Measurements from ENCODE around the gene DENR.
A peak's percentile ranks its signal among the peaks of the same experiment; 100 is the strongest.
"Not testable (repeated sequence)": the region's sequence is repeated elsewhere in the genome, so short reads cannot be mapped to it uniquely, and the experiment has no call there.

The DENR gene, protein sequence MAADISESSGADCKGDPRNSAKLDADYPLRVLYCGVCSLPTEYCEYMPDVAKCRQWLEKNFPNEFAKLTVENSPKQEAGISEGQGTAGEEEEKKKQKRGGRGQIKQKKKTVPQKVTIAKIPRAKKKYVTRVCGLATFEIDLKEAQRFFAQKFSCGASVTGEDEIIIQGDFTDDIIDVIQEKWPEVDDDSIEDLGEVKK

DNA sequence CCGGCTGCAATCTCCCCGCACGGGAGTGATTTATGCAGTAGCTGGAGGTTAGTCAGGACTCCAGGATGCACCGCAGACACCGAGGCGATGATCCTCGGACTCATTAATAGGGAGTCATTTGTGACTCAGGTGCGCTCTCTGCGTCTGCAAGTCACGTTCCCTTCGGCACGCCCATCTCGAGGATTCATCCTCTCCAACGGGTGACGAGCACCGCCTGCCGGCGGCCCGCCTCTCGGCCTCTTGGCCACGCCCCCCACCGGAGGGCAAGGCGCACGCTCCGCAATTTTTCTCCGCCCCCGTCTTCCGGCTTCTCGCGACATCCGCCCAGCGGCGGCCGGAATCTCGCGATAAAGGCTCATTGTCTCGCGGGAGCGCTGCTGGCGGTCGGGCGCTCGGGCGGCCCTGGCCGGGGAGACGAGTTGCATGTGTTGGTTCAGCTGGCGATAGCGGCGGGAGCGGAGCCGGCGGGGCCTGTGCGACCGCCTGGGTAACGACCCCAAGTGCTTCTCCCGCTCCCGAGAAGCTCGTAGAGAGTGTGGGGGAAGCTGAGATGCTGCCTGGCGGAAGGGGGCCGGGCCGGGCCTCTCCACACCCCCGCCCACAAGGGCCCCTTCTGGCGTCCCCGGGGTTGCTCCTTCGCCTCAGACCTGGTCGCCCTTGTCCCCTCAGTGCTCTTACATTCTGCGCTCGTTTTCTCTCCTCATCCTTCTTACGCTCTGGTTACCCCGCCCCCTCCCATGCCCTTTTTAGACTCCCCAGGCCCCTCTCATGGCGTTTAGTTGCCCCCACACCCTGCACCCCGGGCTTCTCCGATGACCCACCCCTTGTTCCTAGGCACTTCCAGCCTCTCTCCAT lies at the start of gene DENR:
DENR (plus strand) TSS at position 361 of the 855 bp plus-strand sequence. CDS start 878 bp downstream, outside the sequence.
- DNase-seq = peak; percentile 98

DNA sequence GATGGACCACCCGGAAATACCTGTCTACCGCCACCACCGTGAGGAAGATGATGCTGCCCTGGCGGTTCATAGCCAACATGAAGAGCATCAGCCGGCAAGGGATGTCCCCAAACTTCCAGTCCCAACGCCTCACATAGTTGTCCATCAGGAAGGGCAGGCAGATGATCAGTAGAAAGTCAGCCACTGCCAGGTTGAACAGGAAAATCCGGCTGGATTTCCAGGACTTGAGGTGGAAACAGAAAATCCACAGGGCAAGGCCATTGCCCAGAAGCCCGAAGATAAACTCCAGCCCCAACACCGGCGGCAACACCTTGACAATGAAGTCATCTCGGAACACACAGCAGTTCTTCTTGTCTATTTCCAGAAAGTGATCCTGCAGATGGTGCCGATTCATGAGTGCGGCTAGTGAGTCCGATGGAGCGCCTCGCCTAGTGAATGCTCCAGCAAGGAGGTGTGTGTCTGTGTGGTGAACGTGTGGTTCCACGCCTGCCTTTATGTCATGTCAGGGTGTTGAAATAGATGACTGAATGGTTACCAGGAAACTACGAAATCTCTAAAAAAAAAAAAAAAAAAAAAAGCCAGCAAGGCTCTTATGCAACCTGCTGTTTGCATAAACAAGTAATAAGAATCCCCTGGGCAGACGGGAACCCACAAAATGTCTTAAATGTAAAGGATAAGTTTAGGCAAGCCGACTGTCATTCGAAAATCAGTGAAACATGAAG lies 49.6 kb upstream of the DENR start, which contains the start of gene HCAR2:
HCAR2 (minus strand) TSS at position 468 of the 722 bp plus-strand sequence; CDS start at position 394, 74 bp downstream.
- peak; percentile 61 for DNase-seq

DNA sequence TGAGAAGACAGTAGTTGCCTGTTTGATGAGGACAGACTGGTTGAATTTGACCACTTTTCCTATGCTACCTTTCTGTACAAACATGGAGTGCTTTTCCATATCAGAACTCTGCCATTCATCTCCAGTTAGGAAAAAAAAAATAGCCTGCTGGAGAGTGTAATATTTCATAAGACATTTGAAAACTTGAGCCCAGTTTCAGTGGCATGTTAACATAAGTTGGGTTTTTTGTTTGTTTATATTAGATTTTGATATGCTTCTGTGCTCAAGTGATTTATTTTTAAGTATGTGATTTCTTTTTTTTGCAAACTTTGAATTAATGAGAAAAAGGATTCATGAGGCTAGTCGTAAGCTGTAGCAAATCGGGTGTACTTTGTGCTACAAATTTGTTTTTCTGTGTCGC lies 48.8 kb upstream of the DENR start:
- not testable (repeated sequence) for DNase-seq

DNA sequence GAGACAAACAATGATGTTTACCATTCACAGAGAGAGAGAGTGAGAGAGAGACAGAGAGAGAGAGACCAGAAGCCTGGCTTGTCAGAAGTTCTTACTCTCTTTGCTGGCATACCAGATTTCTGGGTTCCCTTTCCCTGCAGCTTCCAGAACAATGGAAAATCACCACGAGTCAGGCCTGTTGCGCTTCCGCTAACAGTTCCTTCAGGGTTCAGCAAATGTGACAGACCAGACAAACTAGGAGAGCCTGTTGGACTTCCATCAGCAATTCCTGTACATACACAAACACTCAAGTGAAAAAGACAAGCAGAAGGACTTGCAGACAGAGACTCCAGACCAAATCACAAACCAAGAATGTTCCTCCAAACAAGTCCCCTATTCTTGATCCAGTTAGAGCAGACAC lies 43.3 kb upstream of the DENR start:
- not testable (repeated sequence) for DNase-seq

DNA sequence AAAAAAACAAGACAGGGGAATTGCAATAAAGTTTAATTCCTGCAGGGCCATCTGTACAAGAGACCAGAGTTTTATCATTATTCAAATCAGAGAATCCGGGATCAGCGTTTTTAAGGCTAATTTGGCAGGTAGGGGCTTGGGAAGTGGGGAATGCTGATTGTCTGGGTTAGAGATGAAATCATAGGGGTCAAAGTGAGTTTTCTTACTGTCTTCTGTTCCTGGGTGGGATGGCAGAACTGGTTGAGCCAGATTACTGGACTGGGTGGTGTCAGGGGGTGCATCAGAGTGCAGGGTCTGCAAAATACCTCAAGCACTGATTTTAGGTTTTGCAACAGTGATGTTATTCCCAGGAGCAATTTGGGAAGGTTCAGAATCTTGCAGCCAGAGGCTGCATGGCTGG lies 42.3 kb upstream of the DENR start:
- DNase-seq = not testable (repeated sequence)

DNA sequence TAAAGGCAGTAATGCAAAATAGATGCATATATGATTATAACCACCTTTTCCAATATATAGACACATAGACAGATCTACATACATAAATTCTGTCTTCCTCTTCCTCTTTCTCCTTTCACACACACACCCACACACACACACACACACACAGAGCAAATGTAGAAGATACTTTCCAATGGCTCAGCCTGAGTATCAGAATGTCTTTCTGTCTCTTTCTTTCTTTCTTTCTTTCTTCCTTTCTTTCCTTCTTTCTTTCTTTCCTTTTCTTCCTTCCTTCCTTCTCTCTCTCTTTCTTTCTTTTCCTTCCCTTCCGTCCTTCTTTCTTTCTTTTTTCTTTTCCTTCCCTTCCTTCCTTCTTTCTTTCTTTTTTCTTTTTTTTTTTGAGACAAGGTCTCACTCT lies 41.4 kb upstream of the DENR start:
- DNase-seq = peak; percentile 29

DNA sequence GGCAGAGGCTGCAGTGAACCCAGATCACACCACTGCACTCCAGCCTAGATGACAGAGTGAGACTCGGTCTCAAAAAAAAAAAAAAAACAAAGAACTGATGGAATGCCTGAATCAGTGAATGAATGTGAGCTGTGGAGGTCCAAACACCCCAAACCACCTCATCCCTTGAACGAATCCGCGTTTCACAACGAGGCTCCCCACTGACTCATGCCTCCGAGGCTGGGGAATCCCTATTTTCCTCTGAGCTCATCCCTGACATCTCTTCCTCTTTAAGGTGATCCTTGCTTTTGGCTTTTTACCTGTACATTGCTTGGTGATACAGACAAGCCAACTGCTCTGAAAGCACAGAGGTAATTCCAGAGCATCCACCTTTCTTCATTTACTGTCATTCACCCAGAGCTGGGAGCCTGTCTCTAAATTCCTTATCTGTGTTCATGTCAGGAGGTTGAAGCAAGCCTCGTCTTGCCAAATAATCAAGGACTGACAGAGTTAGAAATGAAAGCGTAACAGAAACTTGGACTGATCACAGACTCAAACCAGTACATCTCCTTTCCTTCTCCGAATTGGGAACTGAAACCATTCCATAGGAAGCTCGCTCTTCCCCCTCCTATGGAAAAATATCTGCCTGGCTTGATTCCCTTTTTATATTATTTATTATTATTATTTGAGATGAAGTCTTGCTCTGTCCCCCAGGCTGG lies 39.0 kb upstream of the DENR start:
- DNase-seq = not testable (repeated sequence)

DNA sequence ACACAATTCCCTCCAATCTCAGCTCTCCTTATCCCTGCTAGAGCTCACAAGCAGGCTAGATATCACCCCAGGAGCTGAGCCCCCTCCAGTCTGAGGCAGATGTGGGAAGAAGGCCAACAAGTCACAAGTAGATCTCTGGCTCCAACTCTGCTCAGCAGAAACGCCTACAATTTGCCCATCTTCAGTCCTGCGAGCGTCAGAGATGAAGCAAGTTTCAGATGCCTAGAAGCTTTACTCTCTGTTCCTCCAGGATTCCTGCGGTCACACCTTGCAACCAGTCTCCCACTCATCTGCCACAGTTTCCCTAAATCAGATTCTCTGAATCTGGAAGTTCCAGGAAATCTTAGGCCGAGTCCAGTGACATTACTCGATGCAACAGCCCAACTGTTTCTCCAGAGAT lies 37.4 kb upstream of the DENR start:
- not testable (repeated sequence) for DNase-seq

DNA sequence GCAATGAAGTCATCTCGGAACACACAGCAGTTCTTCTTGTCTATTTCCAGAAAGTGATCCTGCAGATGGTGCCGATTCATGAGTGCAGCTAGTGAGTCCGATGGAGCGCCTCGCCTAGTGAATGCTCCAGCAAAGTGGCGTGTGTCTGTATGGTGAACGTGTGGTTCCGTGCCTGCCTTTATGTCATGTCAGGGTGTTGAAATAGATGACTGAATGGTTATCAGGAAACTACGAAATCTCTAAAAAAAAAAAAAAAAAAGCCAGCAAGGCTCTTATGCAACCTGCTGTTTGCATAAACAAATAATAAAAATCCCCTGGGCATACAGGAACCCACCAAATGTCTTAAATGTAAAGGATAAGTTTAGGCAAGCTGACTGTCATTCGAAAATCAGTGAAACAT lies 36.0 kb upstream of the DENR start, which contains the start of gene HCAR3:
HCAR3 (minus strand) TSS at position 154 of the 400 bp plus-strand sequence; CDS start at position 80, 74 bp downstream.
- DNase-seq = peak; percentile 71

DNA sequence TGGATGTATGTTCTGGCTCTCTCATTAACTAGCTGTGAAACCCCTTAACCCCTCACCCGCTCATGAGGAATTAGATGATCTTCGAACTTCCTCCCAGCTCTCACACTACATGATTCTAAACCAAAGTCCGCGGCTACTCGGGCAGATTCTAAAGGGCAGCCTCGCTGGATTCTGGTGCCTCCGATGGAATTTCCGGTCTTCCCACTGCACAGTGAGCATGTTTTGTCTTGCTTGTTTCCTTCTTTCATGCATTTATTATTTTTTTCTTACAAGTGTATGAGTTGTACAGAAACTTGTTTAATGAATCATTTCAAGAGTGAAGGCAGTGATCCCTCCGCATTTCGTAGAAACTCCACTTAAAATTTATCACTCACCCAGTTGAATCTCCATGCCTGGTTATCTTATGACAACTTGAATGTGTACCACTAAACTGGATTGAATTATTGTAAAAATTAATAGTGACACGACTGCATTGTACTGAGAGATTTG lies 31.5 kb upstream of the DENR start:
- no peak for DNase-seq

DNA sequence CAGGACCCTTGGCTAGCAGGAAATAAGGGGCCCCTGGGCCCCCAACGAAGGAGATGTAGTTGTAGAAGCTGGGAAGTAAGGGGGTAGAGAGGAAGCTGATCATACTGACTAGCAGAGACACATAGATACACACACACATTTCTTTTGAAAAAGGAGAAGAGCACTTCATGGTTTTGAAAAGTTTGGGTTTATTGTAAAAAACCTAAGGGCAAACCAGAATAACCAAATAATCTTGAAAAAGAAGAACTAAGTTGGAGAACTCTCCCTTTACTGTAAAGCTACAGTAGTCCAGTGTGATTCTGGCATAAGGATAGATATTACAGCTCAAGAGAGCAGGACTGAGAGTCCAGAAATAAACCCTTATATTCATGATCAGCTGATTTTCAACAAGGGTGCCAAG lies 30.2 kb upstream of the DENR start:
- no peak for DNase-seq

DNA sequence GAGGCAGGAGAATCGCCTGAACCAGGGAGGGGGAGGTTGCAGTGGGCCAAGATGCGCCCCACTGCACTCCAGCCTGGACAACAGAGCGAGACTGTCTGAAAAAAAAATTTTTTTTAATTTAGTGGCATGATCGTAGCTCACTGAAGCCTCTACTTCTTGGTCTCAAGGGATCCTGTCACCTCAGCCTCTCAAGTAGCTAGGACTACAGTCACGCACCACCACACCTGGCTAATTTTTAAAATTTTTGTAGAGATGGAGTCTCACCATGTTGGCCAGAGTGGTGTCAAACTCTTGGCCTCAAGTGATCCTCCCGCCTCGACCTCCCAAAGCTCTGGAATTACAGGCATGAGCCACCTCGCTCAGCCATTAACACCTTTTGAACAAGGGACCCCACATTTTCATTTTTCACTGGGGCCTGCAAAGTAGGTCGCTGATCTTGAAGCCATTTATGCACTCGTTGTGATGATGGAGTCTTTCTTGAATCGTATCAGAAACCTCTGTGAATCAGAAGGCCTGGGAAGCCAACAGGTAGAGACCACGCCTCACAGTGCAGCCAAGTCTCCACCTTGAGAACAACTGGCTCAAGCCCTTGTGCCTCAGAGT lies 27.9 kb upstream of the DENR start:
- DNase-seq = no peak

DNA sequence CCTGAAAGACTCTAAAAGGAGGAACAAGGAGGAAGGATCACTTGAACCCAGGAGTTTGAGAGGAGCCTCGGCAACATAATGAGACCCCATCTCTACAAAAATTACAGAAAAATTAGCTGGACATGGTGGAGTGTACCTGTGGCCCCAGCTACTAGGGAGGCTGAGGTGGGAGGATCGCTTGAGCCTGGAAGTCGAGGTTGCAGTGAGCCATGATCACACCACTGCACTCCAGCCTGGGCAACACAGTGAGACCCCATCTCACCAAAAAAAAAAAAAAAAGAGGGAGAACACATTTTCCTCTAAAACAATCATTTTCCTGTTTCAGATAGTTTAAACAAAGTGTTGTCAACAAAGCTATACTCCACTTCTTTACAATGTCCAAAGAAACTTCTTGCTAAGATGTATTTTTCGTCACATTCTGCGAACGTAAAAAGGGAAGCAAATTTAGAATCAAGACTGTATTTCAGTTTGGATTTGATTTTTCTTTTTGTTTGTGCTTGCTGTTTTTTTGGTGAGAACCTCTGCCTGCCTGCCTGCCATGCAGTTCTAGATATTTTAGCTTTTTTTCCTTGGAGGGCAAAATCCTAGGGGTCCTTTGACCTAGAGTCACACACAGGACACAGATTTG lies 27.1 kb upstream of the DENR start:
- no peak for DNase-seq

DNA sequence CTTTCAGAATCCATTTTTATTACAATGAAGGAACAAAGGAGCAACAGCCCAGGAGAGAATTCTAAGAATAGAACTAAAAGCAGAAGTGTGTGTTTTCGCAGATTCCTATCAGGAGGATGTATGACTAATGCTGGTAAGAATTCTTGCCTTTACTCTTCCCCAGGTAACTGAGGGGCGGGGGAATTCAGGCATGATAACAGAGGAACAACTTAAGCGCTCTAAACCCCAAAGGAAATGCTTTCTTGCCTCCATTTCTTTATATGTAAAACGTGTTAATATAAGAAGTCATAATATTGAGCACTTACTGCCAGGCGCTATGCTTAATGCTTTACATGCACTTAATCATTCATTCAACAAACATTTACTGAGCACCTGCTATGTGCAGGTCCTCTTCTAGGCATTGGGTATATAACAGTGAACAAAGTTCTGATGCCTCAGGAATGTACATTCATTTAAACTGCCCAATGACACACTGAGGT lies 26.5 kb upstream of the DENR start:
- no peak for DNase-seq

DNA sequence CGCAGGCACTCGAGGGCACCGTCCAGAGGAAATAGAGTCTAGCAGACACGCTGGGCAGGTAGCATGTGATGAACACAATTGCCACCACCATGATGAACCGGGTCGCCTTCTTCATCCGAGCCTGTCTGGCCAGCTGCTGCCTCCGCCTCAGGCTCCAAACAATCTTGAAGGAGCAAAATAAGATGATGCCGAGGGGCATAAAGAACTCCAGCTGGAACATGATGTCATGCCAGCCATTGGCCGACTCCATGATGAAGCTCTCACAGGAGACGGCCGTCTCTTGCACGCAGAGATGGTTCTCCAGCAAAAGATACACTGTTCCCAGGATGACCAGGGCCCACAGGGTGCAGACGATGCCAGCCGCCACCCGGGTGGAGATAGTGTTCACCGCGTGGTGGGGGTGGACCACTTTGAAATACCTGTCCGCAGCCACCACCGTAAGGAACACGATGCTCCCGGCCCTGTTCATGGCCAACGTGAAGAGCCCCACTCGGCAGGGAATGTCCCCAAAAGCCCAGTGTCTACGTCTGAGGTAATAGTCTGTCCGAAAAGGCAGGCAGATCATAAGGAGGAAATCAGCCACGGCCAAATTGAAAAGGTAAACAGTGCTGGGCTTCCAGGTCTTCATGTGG lies 22.9 kb upstream of the DENR start:
- no peak for DNase-seq

DNA sequence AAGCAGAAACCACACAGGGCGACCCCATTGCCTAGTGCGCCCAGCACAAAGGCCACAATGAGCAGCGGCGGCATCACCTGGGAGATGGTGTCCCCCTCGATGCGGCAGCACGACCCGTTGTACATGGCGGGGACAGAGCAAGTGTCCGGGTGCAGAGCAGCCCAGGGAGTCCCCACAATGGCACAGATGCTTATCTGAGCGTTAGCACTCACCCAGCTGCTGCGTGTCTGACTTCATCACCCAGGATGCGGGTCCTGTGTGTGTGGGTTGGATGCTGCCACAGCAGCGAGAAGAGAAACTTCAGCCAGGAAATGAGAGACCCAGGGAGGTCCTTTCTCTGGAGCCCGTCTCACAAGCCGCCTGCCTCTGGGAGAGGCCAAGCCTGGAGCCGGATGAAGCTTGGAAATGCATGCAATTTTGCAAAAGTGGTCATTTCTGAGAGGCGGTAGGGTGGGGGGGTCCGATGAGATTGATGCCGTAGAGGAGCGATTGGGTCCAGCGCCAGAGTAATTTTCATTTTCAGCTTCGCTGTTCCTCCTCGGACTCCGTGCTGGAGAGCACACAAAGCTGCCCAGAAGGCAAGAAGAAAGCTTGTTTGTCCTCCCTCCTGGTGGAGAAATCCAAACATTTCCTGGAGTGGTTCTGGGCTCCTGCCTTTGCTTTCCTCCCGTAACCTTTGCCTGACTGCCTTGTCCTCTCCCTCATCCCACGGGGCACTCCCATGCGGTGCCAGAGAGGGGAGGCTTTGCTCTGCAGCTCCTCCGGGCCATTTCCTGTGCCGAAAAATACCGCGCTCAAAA lies 22.2 kb upstream of the DENR start, which contains the start of gene HCAR1:
HCAR1 (minus strand) TSS at position 630 of the 800 bp plus-strand sequence; CDS start at position 125, 505 bp downstream.
- no peak for DNase-seq

DNA sequence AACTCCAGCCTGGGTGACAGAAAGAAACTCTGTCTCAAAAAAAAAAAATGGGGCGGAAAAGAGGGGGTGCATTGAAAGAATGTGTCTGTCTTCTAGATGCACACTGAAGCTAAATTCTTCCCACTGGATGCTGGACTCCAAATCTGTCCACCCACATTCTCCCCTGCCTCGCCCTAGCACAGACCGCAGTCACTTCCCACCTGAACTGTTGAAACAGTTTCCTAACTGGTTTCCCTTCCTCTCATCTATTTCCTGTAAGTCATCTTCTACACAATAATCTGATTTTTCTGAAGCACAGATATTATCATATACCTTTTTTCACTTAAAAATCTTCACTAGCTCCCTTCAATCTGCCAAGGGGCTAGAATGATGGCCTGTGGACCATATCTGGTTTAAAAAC lies 20.5 kb upstream of the DENR start:
- DNase-seq = no peak

DNA sequence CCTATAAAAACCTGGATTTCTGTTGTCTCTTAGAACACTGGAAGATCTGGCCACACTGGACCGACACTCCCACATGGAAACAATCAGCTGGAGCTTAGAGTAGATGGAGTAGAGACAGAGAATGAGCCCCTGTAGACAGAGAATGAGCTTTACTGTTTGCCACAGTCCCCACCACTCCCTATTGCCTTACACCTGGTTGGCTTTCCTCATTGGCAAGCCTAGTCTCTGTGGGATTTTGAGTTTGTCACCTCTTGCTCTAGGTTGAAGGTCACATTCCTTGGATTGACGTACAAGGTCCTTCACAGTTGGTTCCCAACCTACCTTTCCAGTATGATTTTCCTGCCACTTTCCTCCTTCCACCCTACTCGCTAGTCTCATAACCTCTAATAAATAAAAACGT lies 20.0 kb upstream of the DENR start:
- DNase-seq = no peak

DNA sequence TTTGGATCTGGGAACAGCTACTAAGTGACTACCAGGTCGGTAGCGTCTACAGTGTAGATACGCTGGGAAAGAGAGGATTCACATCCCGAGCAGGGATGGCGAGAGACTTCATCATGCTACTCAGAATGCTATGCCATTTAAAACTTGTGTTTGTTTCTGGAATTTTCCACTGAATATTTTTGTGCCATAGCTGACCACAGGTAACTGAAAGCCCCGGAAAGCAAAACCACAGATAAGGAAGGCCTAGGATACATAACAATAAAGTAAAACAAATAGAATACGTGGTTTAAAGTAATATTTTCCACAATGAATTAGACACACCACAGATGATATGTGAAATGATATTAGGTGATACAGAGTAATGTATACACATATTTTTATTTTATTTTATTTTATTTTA lies 14.1 kb upstream of the DENR start:
- DNase-seq = no peak

DNA sequence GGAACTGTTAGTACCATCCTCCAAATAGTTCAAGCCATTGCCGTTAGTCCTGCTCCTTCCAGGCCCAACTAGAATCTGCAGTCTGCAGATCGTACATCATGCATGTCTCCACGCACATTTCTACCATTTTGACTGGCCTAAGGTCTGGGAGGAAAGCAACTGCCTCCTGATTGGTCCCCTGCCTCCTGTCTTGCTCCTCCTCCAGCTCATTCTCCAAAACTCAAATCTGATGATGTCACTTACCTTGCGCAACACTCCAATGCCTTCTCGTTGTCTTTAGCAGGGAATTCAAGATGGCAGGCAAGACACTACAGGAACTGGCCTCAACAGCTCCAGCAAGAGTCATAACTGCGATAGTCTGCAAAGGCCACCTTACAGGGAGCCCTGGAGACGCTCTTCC lies 12.3 kb upstream of the DENR start:
- no peak for DNase-seq
